Esophagus muscularis mucosa (tissue), 4 donors: ENCODE results near the gene NKX2-1.

ENCODE experiments used
- EP300 ChIP-seq: sonication (generic); formaldehyde crosslinking; IDR thresholded peaks from one replicate; pipeline ENCODE4 v1.6.1; 2017; ENCODE audit warnings: antibody characterized with exemption
- POLR2A ChIP-seq: fragments of 450-650 bp; IDR thresholded peaks from one replicate; pipeline ENCODE4 v1.6.1; 2017; ENCODE audit warnings: antibody characterized with exemption, moderate library complexity, mild to moderate bottlenecking, low read depth
- POLR2AphosphoS5 ChIP-seq, 2 donors: sonication (generic); formaldehyde crosslinking; IDR thresholded peaks; one replicate each; pipeline ENCODE4 v1.6.1; 2017; ENCODE audit warnings: antibody characterized with exemption in 2 of 2
- TF ChIP-seq, protein P1 (sequence below), 3 experiments: fragments of 200-600 bp in 2 of 3; fragments of 450-650 bp in 1 of 3; sonication (generic) in 2 of 3; IDR thresholded peaks; one replicate each; pipeline ENCODE4 v1.5.1; 2017 to 2019; ENCODE audit warnings: antibody characterized with exemption in 3 of 3, mild to moderate bottlenecking in 2 of 3, moderate library complexity in 1 of 3

- TF ChIP-seq, protein P1, sequence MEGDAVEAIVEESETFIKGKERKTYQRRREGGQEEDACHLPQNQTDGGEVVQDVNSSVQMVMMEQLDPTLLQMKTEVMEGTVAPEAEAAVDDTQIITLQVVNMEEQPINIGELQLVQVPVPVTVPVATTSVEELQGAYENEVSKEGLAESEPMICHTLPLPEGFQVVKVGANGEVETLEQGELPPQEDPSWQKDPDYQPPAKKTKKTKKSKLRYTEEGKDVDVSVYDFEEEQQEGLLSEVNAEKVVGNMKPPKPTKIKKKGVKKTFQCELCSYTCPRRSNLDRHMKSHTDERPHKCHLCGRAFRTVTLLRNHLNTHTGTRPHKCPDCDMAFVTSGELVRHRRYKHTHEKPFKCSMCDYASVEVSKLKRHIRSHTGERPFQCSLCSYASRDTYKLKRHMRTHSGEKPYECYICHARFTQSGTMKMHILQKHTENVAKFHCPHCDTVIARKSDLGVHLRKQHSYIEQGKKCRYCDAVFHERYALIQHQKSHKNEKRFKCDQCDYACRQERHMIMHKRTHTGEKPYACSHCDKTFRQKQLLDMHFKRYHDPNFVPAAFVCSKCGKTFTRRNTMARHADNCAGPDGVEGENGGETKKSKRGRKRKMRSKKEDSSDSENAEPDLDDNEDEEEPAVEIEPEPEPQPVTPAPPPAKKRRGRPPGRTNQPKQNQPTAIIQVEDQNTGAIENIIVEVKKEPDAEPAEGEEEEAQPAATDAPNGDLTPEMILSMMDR (IDR thresholded peaks at IDR 0.05): no peak
- TF ChIP-seq EP300 (no peak), POLR2A (no peak), POLR2AphosphoS5 (IDR thresholded peaks at IDR 0.05) (no peak)
Observed at GRCh38 chr14:36520601-36521525, 831 bp upstream of the NKX2-1 start.
